GM12873 (cell line): ENCODE results near the gene RAB1A.
A peak's percentile ranks its signal among the peaks of the same experiment; 100 is the strongest.

Experiments used
- CTCF ChIP-seq: IDR thresholded peaks from 2 replicates; pipeline ENCODE4 v1.5.1; 2012; ENCODE audit warnings: low read depth, mild to moderate bottlenecking, moderate library complexity, low read length, control low read depth; ENCODE audit not compliant: insufficient read depth; ENCODE audit errors: missing control alignments

Gene RAB1A

GRCh38 chr2:65045651-65046050 is 84.3 kb downstream of the RAB1A start:
- TF ChIP-seq CTCF = no peak

GRCh38 chr2:65044097-65044735 is 85.7 kb downstream of the RAB1A start:
- no peak for TF ChIP-seq CTCF

- TF ChIP-seq CTCF = no peak
These were observed 86.9 kb downstream of the RAB1A start for GRCh38 chr2:65043001-65043400.

- TF ChIP-seq CTCF = peak; percentile 96
These were observed 89.3 kb downstream of the RAB1A start for GRCh38 chr2:65040400-65041261.

- no peak for TF ChIP-seq CTCF
These were observed 90.3 kb downstream of the RAB1A start for GRCh38 chr2:65039640-65040039.

- no peak for TF ChIP-seq CTCF
These were observed 92.7 kb downstream of the RAB1A start for GRCh38 chr2:65037178-65037577.
